Activated CD4-positive, alpha-beta T cell treated with anti-CD3 and anti-CD28 coated beads, Interleukin-2, amount 50 U/mL, for 24 hours (primary cell): Measurements from ENCODE around the gene GIMAP8.
"Not testable (repeated sequence)": the region's sequence is repeated elsewhere in the genome, so short reads cannot be mapped to it uniquely, and the experiment has no call there.

Source experiments
- DNase-seq, 2 donors: peaks; one replicate each; pipeline ENCODE4 v3.0.0-alpha.2; 2020; ENCODE audit warnings: low read depth in 1 of 2, low spot score in 1 of 2

The GIMAP8 gene

DNA sequence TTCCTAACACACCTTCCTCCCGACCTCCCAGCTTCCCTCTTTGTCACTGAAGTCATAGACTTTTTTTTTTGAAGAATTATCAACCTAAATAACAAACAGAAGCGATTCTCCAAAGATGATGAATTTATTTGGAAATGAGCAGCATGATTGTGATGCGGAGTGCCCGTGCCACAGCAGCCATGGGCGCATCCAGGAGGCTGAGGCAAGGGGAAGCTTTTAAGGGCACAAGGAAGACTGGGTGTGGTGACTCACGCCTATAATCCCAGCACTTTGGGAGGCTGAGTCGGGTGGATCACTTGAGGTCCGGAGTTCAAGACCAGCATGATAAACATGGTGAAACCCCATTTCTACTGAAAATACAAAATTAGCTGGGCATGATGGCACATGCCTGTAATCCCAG is 16.2 kb upstream of the GIMAP8 start:
- DNase-seq: no peak

DNA sequence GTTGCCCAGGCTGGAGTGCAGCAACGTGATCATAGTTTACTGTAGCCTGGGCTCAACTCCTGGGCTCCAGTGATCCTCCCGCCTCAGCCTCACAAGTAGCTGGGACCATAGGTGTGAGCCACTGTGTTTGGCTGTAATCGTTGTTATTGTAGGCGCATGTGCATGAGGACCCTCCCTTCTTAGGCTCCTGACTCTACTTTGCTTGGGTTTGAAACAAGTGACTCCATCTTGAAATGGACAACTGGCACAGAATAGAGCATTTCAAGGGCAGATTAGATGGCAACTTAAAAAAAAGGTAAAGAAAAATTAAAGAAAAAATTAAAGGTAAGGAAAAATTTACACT is 15.4 kb upstream of the GIMAP8 start:
- DNase-seq: no peak

DNA sequence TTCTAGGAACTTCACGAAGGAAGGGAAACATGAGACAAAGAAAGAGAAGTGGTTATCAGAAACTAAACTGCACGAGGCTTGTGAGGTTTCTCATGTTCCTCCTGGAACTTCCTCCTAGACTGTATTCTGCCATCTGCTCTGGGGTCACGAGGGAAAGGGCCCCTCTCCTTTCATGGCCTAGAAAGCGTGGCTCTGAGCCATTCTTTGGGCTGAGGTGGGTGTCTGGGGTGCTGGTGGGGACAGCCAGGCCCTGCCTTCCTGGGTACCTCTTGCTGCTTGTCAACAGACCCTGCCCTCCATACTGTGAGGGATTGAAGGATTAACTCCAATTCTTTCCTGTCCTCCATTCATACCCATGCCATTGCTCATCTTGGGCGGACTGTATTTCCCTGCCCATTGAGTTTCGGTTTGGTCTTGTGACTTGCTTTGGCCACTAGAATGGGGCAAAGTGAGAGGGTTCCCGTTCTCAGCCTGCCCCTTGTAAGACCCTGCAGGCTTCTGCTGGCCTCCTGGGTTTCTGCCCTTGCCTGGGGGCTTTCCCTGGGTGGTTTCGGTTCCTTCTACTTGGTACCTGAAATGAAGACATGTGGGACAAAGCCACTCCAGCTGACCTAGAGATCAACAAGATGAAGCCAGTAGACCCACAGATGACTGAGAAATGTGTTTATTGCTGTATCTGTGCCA is 14.9 kb upstream of the GIMAP8 start:
- DNase-seq: no peak

DNA sequence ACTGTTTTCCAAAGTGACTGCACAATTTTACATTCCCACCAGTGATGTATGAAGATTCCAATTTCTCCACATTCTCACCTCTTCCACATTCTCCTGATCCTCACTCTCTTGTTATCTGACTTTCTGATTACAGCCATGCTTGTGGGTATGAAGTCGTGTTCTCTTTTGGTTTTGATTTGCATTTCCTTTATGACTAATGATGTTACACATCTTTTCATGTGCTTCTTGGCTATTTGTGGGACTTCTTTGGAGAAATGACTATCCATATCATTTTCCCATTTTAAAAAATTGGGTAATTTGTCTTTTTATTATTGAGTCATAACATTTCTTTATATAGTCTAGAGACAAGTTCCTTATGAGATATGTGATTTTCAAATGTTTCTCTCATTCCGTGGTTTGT is 10.5 kb upstream of the GIMAP8 start:
- DNase-seq: no peak

DNA sequence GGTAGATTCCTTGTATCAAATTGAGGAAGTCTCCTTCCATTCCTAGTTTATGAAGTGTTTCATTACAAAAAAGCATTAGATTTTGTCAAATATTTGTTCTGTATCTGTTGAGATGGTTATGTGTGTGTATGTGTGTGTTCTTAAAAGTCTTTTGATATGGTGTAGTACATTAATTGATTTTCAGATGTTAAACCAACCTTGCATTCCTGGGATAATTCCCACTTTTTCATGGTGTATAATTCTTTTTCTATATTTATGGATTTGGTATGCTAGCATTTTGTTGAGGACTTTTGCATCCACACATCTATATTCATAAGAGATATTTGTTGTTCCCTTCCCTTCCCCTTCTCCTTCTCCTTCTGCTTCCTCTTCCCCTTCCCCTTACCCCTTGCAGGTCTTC is 8.9 kb upstream of the GIMAP8 start:
- no peak for DNase-seq

DNA sequence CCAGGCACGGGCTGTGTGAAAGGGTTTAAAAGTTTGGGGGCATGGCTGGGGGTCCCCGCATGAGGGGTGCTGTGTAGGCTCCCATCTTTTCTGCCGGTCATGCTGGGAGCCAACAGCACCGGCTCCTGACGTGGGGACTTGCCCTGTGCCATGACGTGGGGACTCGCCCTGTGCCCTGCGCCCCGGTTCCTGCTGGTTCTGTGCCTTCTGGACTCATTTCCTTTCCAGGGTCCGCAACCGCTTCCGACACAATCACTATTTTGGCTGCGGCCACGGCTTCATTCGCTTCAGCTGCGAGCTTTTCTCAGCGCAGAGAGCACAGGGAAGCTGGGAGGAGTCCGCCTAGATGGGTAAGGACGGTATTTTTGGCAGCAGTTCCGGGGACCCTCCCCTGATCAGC is 7.6 kb upstream of the GIMAP8 start:
- DNase-seq: no peak

DNA sequence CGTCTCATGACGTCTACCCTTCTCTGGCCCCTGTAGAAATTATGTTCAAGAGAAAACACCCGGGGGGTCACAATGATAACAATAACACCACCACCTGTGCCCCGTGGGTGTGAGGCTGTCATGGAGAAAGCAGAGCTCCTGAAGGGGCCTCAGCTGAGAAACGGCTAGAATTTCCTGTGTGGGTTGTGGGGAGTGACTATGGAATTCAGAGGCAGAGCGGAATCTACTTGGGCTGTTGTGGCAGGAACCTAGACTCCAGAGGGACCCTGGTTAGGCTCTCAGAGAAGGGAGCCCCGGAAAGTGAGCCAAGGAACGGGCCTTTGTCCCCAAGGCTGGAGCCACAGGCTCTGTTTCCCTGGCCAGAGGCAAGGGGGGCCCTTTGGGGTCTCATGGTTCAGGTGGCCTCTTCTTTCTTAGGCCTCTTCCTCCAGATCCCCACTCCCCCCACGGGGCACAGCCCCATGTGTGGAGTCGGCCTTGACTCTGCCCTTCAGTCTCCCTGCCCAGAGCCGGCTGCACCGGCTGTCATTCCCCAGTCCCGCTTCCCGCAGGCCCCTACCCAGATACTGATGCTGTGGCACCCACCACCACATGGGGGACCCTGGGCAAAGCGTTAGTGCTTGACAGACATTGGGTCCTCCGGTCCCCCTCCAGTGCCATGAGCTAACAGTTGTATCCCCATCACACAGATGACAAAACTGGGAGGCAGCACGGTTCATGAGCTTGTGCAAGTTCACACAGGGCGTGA is 6.5 kb upstream of the GIMAP8 start:
- DNase-seq: no peak

DNA sequence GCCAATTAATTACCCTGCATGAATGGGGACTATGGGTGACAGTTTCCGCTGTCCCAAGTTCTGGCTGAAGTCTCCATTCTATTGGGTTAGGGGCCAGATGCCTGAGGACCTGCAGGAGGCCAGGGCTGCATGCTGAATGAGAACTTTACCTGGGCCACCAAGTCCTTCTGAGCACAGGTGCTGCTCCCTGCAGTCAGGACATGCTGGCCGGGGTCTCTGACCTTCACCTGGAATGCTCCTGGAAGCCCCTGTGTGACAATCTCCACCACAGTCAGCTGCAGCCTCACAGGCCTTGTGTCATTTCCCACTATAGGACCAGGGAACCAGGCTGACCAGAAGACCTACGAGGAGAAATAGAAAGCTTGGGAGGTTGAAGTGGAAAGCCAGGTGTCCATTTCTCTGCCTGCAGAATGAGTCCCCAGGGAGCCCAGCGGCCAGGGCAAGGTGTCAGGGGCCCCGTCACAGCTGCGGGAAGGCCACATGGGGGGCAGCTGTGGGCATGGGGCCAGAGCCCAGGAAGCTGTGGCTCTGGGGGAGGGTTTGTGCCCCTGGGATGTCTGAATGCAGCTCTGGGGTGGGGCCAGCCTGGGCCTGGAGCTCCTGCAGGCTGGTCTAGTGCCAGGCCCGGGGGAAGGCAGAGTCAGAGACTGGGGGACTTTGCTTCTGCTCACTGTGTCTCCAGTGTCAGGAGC is 5.6 kb upstream of the GIMAP8 start:
- DNase-seq: no peak

DNA sequence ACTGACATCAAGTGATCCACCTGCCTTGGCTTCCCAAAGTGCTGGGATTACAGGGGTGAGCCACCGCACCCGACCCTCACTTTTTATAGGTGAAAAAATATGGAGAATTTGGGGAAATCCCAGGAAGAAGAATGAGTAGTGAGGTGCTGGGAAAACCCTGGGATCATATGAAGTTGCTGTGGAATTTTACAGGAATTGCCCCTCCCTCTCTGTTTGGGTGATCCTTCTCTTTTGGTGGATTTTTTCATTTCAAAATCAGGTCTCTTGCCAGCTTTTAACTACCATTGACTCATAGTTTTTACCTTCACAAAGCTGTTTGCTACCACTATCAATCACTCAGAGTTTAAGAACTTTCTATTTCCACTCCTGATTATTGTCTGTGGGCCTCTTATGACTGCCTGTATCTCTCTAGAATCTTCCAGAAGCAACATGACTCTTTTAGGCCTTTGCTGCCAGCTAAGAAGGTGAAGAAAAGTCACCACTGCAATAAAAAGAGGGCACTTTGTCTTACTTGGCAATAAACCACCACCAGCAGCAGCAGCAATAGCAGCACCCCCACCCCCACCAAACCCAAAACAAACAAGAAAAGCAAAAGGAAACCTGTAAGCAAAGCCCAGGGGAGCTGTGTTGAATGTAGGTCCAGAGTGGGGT is 4.0 kb upstream of the GIMAP8 start:
- no peak for DNase-seq

DNA sequence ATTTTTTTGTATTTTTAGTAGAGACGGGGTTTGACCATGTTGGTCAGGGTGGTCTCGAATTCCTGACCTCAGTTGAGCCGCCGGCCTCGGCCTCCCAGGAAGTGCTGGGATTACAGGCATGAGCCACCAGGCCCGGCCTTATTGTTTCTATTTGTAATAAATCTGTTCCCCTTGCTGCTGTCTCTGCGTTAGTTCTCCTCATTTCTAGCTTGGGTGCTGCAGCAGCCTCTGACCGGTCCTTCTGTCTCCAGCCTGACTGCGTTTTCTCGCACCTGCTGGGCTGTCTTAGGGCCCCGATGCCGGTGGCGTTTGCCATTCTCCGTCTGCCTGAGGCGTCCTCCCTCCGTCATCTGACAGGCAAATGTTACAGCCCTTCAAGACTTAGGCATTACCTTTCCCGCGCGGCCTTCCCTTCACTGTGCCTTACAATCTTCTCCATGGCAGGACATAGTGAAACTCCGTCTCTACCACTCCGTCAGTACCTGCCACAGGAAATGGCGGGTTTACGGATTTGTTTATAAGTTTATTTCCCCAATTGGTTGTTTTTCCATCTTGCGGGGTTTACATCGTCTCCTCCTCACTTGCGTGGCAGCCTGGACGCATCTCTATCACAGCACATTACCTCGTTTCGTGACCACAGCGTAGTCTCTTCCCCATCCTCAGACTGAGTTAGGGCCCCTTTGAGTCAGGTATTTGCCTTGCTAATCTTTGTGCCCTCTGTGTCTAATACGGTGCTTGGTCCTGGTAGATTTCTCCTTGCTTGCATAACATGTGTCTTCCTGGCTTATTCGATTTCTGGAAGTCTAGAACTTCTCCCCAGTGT is 2.3 kb upstream of the GIMAP8 start:
- DNase-seq: no peak

DNA sequence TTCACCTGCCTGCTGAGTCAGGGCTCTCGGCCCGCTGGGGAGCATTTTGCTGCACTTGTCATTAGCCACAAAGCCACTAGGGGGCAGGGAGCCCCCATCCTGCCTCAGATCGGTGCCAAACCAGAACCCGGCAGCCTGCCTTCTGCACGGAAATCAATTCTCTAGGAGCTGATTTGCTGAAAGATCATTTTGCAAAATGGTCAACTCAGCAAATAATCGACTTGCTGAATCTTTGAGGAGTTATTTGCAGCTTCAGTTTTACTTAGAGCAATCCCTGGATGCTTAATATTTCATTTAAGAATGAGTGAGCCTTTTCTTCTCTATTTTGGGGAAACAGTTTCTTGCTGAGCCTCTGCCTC is 1.7 kb upstream of the GIMAP8 start:
- DNase-seq: peak; percentile 72 to 88

DNA sequence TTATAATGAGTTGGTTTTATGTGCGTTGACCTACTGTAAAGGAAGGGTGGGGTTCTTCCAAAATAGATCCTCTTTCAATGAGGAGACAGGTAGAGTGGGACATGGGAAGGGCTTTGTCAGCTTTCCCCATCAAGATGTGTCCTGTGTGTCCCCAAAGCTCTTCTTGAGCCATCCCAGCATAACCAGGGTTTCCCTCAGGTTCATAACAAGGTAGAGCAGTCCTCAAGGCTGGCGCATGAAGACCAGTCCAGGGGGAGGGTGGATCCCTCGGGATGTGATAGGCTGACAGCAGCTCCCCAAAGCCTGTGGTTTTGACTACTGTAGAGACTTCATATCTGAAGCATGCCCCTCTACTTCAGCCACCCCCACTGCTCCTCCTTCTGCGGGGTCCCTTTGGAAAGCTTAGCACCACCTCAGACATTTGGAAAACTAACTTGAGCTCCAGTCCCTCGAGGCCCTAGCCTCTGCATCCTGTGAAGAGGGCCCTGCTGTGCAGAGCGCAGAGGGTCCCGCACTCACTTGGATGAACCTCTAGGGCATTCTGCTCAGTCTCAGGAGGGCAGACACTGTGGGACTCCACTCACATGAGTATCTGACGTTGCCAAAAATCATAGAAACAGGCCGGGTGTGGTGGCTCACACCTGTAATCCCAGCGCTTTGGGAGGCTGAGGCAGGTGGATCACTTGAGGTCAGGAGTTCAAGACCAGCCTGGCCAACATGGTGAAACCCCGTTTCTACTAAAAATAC is 1.1 kb upstream of the GIMAP8 start:
- no peak for DNase-seq

DNA sequence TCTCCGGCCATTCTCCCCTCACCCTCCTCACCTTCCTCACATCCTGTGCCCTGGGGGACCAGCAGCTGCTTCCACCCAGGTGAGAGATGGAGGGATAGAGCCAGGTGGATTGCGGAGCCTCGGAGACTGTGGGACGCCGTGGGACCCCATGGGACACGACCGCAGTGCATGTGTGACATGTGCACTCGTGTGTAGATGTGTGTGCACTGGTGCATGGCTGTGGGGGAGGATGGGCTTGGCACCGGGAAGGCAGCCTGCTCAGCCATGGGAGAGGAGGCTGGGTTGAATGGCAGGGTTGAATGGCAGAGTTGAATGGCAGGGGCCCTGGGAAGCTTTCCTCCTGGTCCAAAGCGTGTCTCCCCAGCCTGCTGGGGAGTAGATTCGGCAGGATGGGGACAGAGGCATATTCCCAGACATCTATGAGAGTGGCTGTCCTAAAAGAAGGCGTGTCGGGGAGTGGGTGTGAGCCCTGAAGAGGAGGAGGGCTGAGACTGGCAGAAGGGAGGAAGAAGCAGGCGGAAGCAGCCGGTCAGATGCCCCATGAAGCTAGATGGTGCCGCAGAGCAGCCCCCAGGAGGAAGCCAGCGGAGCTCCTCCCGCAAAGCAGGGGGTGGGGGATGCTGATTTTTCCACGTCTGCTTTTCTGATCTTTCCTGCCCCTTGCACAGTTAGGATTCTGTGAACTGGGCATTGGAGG is 815 bp downstream of the GIMAP8 start:
- DNase-seq: peak in 1 of 2 donors; percentile 53

DNA sequence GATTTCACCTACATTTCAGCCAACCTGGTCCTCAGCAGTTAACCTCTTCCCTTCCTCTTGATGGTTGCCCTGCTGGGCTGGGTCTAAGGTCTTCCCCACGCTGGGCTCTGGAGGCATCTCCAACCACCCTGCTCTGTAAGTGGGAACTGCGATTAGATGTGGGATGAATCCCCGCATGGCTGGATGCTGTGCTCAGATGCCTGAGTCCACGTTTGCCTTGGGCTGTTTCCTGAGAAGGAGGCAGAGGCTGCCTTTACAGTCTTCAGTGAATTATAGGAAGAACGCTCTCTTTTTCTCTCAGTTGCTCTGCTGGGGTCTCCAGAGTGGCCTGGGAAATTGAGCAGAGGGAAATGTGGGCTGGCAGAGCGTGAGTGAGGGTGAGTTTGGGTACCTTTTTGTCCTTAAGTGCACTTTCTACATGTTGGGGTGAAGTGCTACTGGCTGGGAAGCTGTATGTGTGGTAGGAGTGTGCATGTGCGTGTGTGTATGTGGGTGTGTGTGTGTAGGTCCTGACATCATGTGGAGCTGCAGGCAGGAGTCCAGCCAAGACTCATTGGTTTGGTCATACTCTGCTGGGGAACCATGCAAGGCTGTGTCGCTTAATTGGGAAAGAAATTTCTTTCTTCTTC is 1.5 kb downstream of the GIMAP8 start:
- DNase-seq: no peak

DNA sequence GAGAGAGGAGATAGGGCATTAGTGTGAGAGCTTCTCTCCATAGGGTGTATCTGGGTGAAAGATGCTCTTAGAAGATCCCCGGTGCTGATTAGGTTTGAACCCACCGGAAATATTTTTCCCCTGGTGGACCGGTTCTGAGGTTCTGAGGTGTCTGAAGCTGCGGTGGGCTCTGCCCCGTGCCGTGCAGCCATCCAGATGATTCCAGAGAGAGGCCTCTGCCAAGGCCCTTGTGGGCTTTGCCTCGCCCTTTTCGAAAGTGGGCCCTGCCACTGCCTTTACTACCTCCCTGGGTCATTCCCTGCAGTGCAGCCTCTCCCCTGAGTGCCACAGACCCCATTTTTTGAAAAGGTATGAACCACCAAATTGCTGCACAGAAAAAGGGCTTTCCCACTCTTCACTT is 2.8 kb downstream of the GIMAP8 start:
- DNase-seq: no peak

DNA sequence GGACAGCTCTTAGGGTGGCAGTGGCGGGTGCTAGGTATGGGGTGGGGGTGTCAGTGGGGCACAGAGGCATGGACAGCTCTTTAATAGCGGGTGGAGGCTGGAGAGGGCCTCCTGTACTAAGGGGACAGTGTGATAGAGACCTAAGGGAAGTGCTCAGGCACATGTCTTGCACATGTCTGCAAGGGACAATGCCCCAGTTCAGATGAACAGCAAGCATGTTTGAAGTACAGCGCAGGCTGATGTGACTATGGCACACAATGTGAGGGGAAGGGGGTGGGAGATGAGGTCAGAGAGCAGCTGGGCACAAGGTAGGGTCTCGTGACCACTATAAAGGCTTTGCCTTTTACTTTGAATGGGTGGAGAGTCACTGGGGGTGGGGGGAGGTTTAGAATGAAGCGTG is 3.5 kb downstream of the GIMAP8 start:
- no peak for DNase-seq

DNA sequence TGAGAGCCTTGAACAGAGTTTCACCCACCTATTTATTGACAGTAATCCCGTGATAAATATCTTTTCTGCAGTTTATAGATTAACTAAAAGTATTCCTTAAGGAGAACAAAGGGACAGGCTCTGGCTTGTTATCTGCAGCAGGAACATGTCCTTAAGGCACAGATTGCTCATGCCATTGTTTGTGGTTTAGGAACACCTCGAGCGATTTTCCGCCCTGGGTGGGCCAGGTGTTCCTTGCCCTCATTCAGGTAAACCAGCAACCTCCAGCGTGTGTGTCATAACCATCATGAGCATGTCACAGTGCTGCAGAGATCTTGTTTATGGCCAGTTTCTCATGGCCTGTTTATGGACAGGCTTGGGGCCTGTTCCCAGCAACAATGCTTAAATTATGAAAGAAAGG is 6.6 kb downstream of the GIMAP8 start:
- DNase-seq: not testable (repeated sequence)

DNA sequence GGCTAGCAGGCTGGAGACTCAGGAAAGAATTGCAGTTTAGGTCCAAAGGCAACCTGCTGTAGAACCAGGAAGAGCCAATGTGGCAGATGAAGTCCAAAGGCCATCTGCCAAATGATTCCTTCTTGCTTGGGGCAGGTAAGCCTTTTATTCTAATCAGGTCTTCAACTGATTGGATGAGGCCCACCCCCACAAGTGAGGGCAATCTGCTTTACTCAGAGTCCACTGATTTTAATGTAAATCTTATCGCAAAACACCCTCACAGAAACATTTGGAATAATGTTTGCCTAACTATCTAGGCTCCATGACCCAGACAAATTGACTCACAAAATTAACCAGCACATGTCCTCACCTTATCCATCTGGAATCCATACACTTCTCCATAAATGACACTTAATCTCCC is 7.8 kb downstream of the GIMAP8 start:
- DNase-seq: no peak

DNA sequence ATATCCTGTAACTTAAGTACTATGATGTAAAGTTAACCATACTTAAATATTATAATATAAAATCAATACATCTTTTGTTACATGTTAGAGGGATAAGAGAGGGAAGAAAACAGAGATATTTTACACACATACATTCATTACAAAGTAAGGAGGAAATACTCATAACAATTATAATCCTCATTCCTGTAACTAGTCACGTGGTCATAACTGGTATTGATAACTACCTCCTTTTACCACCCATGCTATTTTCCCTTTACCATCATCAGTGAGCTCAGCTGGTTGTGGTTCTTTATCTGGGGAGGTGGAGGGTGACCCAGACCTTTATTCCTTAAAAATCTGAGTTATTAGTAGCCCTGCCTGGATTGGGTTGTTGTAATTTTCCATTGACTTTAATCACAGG is 8.3 kb downstream of the GIMAP8 start:
- DNase-seq: no peak
